GM12873 (cell line): Measurements from ENCODE around the gene RHOF.

ENCODE experiments used
- TF ChIP-seq, protein P1 (sequence below): IDR thresholded peaks from 2 replicates; pipeline ENCODE4 v1.5.1; 2012; ENCODE audit warnings: low read depth, mild to moderate bottlenecking, moderate library complexity, low read length, control low read depth; ENCODE audit not compliant: insufficient read depth; ENCODE audit errors: missing control alignments

RHOF gene

DNA sequence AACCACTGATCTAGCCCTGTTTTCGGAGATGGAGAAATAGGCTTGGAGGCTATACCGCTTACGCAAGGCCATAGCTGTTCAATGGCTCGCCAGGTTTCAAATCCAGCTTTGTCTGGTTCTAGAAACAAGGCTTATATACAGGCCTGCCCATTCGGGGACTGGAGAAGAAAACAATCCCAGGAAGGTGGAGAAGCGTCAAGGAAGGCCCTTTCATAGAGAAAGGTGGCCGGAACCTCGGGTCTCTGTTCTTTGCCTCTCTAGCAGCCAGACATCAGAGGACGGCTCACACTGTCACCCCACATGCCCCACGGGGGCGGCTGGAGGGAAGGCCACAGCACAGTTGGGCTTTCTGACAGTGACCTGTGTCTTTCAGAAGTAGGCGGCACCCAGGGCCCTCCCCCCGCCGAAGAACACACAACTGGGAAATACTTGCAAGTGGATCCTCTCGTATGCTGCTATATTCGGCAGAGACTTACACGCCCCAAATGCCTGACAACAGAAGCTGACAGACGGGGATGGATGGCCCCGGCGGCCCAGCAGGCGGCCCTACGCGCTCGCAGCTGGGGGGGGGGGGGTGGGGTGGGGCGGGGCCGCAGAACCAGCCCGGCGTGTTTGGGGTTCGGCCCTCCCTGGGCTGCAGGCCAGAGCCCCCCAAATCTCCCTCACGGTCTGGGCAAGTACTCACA lies 5.8 kb upstream of the RHOF start:
- TF ChIP-seq, protein P1, sequence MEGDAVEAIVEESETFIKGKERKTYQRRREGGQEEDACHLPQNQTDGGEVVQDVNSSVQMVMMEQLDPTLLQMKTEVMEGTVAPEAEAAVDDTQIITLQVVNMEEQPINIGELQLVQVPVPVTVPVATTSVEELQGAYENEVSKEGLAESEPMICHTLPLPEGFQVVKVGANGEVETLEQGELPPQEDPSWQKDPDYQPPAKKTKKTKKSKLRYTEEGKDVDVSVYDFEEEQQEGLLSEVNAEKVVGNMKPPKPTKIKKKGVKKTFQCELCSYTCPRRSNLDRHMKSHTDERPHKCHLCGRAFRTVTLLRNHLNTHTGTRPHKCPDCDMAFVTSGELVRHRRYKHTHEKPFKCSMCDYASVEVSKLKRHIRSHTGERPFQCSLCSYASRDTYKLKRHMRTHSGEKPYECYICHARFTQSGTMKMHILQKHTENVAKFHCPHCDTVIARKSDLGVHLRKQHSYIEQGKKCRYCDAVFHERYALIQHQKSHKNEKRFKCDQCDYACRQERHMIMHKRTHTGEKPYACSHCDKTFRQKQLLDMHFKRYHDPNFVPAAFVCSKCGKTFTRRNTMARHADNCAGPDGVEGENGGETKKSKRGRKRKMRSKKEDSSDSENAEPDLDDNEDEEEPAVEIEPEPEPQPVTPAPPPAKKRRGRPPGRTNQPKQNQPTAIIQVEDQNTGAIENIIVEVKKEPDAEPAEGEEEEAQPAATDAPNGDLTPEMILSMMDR, result no peak

DNA sequence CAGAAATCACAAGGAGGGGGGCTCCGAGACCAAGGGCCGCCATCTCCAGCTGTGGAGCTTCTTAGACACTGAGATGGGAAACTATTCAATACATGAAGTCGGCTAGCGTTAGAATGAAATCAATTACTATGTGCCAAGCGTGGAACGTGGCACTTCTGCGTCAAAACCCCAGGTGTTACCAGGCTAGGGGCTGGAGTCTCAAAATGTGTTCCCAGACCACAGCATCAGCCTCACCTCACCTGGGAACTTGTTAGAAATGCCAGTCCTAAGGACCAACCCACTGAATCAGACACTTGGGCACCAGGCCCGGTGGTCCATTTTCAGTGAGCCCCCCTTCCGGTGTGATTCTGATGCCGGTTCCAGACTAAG lies 5.3 kb upstream of the RHOF start:
- TF ChIP-seq, protein P1, result no peak

DNA sequence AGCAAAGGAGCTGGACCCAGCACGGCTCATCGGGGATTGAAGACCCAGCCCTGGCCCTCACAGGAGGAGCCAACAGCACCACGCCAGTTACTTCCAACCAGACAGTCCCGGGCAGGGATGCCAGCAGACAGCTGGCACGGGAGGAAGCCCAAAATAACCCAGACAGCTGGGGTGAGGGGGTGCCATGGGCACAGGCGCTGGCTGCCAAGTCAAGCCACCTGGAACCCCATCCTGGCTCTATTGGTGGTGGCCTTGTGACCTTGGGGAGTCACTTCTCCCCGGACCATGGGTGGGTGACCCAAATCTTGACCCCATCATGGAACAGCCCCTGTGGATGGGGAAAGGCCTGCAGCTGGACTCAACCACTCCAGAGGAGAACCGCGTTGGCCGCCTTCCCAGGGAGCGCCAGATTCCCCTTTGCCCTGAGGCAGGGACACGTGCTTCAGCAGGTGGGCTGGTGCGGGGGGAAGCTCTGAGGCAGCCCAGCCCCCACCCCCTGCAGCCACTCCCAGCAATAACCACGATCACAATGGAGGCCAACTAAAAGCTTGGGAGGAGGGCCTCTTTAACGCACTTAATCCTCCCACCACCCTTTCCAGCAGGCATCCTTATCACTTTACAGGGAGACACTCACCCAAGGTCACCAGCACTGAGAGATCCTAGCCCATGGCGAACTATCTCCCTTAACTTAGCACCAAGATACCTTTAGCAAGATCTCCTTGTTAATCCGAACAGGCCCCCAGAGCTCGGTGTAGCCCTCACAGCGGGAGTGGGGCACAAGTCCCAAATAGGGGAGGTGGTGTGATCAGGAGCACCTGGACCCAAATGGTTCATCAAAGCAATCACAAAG lies 4.7 kb upstream of the RHOF start:
- TF ChIP-seq, protein P1, result no peak

DNA sequence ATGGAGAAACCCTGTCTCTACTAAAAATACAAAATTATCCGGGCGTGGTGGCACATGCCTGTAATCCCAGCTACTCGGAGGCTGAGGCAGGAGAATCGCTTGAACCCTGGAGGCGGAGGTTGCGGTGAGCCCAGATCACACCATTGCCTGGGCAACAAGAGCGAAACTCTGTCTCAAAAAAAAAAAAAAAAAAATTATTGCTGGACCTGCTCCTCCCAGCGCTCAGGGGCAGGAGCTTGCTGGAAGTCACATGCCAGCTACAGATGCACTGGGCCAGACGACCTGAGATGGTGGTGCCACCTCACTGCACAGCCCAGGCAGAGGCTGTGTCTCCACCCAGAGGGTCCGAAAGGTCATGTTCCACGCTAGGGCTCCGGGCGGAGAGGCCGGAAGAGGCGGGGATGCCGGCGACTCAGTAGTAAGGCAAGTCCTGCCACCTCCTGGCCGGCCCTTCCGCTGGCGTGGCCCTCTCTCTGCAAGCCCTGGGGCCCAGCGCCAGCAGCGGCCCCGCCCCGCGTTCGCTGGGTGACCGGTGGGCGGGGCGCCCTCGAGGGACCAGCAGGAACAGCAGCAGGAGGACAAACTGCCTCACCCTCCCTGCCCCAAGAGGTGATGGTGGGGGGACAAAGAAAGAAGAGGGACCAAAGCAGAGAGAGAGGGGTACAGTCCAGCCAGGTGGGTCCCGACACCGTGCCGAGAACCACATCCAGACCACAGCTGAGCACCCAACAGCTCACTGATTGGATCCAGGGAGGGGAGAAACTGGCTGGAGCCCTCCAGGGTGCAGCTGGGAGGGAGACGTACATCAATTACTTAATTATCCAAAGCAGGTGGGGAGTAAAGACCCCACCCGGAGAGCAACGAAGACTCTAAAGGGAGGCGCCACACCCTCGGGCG lies 3.6 kb upstream of the RHOF start:
- TF ChIP-seq, protein P1, result no peak

DNA sequence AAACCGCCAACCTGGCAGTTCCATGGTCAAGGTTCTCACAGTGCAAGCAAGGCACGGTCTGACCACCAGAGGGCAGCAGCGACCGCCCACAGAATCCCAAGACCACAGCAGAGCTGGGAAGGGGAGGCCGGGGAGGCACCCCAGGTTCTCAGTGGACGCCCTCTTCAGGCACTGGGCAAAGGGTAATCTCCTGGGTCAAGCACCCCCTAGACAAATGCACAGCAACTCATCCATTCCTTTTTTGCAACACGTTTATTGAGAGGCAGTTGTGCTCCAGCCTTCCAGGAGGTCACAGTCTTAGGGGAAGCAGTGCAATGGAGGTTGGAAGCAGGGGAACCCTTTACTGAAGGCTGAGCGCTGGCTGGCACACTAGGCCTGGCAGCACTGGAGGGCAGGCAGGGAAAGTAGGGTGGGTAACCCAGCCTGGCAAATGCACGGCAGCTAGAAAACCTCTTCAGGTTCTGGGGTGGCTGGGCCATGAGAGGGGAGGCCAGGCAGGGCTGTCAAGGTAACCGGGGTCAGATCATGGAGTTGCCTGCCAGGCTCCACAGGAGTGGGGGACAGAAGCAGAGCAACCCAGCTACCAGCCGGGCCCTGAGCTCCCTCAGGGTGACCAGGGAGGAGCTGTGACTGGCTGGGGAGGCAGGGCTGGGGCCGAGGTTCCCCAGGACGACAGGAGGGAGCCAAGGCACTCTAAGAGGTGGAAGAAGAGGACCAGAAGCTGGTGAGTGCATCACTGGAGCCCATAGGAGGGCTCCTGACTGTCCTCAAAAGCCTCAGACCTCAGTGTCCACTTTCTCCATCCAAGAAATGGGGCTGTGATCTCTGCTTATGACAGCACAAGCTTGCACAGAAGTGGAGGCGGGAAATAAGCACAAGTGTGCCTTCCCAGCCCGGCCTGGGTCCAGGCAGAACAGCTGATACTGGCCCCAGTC lies 1.8 kb upstream of the RHOF start:
- TF ChIP-seq, protein P1, result peak; percentile 97

DNA sequence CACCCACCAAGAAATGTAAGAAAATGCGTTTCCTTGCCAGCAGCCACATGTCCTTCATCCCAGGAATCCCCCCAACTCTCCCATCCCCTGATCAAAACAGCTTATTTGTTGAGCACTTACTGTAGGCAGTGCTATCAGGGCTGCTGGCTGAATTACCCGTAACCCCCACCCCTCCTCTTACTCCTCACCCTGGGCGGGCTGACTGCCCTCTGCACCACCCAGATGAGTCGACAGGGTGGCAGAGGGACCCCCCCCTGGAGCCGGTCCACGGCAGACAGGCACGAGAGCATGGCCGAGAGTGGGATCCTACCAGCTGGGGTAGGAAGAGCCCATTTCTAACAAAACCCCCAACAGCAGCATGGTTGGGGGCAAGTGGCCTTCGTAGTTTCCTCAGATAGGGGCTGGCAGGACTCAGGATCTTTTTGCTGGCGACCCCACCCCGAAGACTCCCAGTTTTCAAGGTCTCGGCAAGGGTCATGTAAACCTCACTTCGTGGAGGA lies 1.1 kb upstream of the RHOF start:
- TF ChIP-seq, protein P1, result no peak
